Muscle layer of colon (tissue), 2 donors: Measurements from ENCODE around the gene SMPD4.
"Not testable (repeated sequence)": the region's sequence is repeated elsewhere in the genome, so short reads cannot be mapped to it uniquely, and the experiment has no call there.

ENCODE experiments used
- H3K27ac ChIP-seq: one replicate; pipeline ENCODE4 v1.7.0; 2013; ENCODE audit warnings: low read depth, mild to moderate bottlenecking, low read length, moderate library complexity
- H3K27me3 ChIP-seq, 2 donors: one replicate each; pipeline ENCODE4 v1.7.0; 2013; ENCODE audit warnings: low read length in 2 of 2, mild to moderate bottlenecking in 2 of 2; ENCODE audit not compliant: insufficient read depth in 2 of 2, control insufficient read depth in 1 of 2
- H3K36me3 ChIP-seq: one replicate; pipeline ENCODE4 v1.7.0; 2013; ENCODE audit warnings: mild to moderate bottlenecking, low read length; ENCODE audit not compliant: insufficient read depth
- H3K4me1 ChIP-seq: one replicate; pipeline ENCODE4 v1.7.0; 2013; ENCODE audit warnings: mild to moderate bottlenecking, low read length; ENCODE audit not compliant: insufficient read depth
- H3K4me3 ChIP-seq, 2 donors: one replicate each; pipeline ENCODE4 v1.7.0; 2013; ENCODE audit warnings: low read length in 2 of 2, low read depth in 1 of 2, mild to moderate bottlenecking in 1 of 2, moderate library complexity in 1 of 2
- H3K9ac ChIP-seq: one replicate; pipeline ENCODE4 v1.7.0; 2013; ENCODE audit warnings: low read length
- H3K9me3 ChIP-seq: one replicate; pipeline ENCODE4 v1.7.0; 2013; ENCODE audit warnings: mild to moderate bottlenecking, low read length
- donor health status: abdominal sarcoma.
- donor health status: Adenocarcinoma of cecum.

Gene SMPD4

DNA sequence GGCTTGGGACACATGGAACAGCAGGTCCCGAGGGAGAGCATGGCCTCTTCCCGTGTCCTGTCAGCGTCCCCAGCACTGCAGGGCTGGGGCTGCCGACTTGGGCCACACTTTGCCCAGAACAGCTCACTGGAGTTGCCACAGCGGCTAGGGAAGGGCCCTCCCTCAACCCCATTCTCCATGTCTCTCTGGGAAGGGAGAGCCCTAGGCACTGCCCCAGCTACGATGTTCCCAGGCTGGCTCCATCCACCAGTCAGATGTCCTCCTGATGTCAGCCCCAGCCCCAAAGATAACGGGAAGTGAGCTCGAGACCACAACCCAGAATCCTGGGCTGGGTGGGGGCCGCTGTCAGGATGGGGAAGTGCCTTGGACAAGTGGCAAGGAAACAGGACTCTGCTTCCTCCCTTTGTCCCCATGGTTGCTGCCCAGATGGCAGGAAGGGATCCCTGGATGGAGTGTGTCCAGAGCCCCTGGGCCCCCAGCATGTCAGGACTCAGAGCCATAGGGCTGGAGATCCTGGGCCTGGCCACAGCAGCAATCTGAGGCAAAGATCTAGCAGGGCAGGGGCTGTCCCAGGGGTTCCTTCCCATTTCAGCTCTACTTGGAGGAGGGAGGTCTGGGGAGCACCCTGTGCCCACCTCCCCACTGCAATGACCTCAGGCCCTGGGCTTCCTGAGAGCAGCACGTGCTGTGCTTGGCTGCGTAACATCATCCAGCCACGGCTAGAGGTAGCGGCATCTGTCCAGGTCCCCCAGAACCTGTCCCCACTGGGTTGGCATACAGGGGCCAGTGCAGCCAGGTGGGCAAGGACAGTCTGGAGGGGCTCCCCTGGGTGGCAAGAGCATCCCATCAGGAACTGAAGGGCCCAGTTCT, 38.8 kb downstream of the SMPD4 start:
- H3K4me1 ChIP-seq, H3K27me3 ChIP-seq, H3K27ac ChIP-seq, H3K9ac ChIP-seq, H3K9me3 ChIP-seq, H3K4me3 ChIP-seq, H3K36me3 ChIP-seq: not testable (repeated sequence)

DNA sequence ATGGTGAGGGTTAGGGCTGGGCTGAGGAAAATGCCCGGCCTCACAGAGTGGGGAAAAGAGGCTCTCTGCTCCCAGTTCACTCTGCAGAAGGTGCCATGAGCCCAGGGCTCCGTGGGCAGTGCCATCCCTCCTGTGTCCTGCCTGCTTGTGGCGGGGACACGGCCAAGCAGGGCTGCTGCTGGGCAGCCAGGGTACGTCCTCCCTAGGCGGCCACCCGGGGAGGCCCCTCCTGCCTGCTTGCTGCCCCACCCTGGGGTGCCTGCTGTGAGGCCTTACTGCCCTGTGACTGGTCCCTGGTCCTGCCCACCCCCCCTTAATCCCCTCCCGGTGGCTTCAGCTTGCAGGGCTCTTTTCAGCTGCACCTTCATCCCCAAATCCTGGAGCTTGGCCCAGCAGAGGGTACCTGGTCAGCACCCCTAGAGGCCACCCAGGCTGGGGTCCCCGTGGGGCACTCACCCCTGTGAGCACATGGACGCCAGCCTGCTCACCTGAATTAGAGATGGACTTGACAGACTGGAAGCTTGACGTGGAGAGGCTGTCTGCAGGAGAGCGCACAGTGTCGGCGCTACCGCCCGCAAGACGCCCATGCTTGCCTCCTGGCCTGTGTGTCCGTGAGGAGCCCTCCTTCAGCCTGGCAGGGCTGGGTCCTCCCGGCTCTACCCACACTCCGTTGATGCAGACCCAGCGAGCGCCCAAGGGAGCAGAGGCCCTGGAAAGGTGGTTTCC, 39.6 kb downstream of the SMPD4 start:
- not testable (repeated sequence) for H3K9me3 ChIP-seq, H3K36me3 ChIP-seq, H3K4me3 ChIP-seq, H3K27ac ChIP-seq, H3K4me1 ChIP-seq, H3K9ac ChIP-seq, H3K27me3 ChIP-seq

DNA sequence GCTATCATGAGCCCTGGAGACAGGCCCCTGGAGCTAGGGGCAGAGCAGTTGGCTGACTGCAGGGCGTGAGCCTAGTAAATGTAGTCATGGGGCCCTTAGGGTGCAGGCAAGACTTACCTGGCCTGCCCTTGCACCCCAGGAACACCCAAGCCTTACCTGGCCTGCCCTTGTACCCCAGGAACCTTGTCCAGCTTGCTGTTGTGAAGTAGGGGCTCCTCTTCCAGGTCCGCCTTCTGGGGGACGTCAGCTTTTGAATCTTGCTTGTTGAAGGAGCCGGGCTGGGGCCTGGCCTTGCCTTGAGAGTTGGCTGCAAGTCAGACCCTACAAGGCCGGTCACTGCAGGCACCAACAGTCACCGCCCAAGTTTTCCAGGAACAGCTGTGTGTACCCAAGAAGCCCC, 40.4 kb downstream of the SMPD4 start:
- not testable (repeated sequence) for H3K4me3 ChIP-seq, H3K9ac ChIP-seq, H3K9me3 ChIP-seq, H3K4me1 ChIP-seq, H3K27me3 ChIP-seq, H3K36me3 ChIP-seq, H3K27ac ChIP-seq

DNA sequence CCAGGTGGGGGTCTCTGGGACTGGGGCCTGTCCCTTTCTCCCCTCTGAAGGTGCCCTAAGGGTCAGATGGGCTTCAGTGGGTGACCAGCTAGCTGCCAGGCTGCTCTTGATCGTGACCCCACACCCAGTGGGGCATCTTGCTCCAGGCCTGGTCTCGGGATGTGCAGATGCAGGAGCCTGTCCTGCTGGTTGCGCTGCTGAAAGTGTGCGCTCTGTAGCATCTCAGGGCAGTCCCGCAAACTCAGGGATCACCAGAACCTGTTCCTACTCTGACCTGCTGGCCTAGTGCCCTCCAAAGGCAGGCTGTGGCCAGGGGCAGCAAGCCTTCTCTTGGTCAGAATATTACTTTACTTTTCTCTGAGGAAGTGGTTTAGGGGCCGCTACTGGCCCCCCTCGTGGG, 40.9 kb downstream of the SMPD4 start:
- H3K4me1 ChIP-seq, H3K27ac ChIP-seq, H3K9me3 ChIP-seq, H3K36me3 ChIP-seq, H3K4me3 ChIP-seq, H3K9ac ChIP-seq, H3K27me3 ChIP-seq: not testable (repeated sequence)

DNA sequence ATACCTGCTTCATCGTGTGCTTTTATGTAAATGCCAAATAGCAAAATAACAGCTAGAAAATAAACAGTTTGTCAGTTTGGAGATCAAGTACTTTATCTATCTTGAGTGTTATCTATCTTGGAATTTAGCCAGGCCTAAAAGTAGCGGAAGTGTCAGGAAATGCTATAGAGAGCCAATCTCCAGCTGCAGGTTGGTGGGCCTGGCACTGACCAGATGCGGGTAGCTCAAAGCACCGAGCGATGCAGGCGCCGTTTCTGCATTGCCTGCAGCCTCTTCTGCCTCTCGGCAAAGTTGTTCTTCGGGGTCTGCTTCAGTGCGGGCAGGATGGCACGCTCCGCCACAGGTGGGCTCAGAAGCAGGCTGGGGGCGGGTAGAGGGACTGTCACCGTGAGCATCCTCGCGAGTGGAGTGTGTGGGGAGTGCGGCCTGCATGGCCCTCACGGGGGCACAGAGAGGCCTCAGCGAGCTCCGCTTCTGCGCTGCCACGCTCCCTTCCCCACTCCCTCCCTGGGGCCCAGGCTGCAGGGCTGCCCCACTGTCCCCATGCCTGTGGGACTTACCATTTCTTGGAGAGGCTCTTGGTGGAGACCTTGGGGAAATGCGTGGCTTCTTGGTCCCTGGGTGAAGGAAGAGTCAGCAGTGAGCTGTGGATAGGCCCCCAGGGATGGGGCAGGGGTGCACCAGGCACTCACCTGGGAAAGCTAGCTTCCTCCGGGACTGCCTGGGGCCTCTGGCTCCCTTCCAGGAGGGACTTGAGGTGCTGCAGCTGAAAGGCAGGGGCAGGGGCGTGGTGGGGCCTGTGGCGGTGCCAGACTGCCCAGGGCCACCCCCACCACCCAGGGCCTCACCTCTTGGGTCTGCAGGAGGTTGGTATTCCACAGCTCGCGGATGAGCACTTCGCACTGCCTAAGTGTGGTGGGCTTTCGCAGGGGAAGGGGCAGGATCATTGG, 41.8 kb downstream of the SMPD4 start:
- not testable (repeated sequence) for H3K9ac ChIP-seq, H3K4me1 ChIP-seq, H3K9me3 ChIP-seq, H3K27ac ChIP-seq, H3K36me3 ChIP-seq, H3K27me3 ChIP-seq, H3K4me3 ChIP-seq

- not testable (repeated sequence) for H3K36me3 ChIP-seq, H3K27ac ChIP-seq, H3K4me3 ChIP-seq, H3K9ac ChIP-seq, H3K4me1 ChIP-seq, H3K9me3 ChIP-seq, H3K27me3 ChIP-seq
Observed at GRCh38 chr2:130138841-130139251, 42.6 kb downstream of the SMPD4 start.

DNA sequence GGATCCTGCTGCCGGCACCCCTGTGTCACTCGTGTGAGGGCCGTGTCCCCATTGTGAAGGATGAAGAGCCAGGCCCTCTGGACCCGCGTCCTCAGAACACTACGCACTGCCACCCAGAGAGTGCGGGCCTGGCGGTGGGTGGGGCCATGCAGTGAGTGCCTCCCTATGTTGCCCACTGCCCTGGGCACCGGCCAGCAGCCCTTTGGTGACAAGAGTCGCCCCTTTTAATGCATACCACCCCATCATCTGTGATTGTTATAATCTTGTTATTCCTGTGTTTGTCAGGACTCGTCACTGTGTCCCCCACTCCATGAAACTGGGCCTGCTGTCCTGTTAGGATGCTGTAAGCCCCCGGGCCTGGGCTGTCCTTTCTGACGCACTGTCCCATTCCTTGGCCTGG, 43.1 kb downstream of the SMPD4 start:
- H3K4me1 ChIP-seq, H3K36me3 ChIP-seq, H3K4me3 ChIP-seq, H3K27me3 ChIP-seq, H3K27ac ChIP-seq, H3K9me3 ChIP-seq, H3K9ac ChIP-seq: not testable (repeated sequence)

GRCh38 chr2:130137118-130137517, 44.3 kb downstream of the SMPD4 start:
- not testable (repeated sequence) for H3K9ac ChIP-seq, H3K27ac ChIP-seq, H3K27me3 ChIP-seq, H3K4me1 ChIP-seq, H3K4me3 ChIP-seq, H3K36me3 ChIP-seq, H3K9me3 ChIP-seq

- not testable (repeated sequence) for H3K9me3 ChIP-seq, H3K27me3 ChIP-seq, H3K4me1 ChIP-seq, H3K4me3 ChIP-seq, H3K36me3 ChIP-seq, H3K27ac ChIP-seq, H3K9ac ChIP-seq
Observed at GRCh38 chr2:130136546-130136945, 44.9 kb downstream of the SMPD4 start.

GRCh38 chr2:130135692-130136541, 45.5 kb downstream of the SMPD4 start:
- Histone ChIP-seq H3K27ac (no peak overlapping the region), H3K4me3 (no peak overlapping the region), H3K36me3 (no peaks in the 10 kb centered on the region), H3K9me3 (no peaks in the 10 kb centered on the region), H3K4me1 (no peaks in the 10 kb centered on the region), H3K9ac (no peak overlapping the region), H3K27me3 (no peaks in the 10 kb centered on the region)
